MM.1S (cell line): Measurements from ENCODE around the gene DTHD1.

ENCODE experiments used
- DNase-seq: peaks from one replicate; pipeline ENCODE4 v3.0.0-alpha.2; 2015
- H2AFZ ChIP-seq: fragments of 300-600 bp; sonication (generic); 2 replicates; pipeline ENCODE4 v1.6.0; 2016; ENCODE audit warnings: antibody characterized with exemption, low read length
- H3F3A ChIP-seq: fragments of 300-600 bp; sonication (generic); 2 replicates; pipeline ENCODE4 v1.6.1; 2016; ENCODE audit warnings: mild to moderate bottlenecking, antibody characterized with exemption, low read length, moderate library complexity, mixed read lengths; ENCODE audit not compliant: insufficient read depth
- H3K27ac ChIP-seq: fragments of 300-600 bp; sonication (generic); 2 replicates; pipeline ENCODE4 v1.5.1; 2016; ENCODE audit warnings: mild to moderate bottlenecking, low read length
- H3K27me3 ChIP-seq: fragments of 300-600 bp; sonication (generic); replicated peaks from 2 replicates; pipeline ENCODE4 v1.6.0; 2016; ENCODE audit warnings: low read length; ENCODE audit not compliant: insufficient read depth
- H3K36me3 ChIP-seq: fragments of 300-600 bp; sonication (generic); replicated peaks from 2 replicates; pipeline ENCODE4 v1.6.1; 2016; ENCODE audit warnings: mild to moderate bottlenecking, low read length, mixed read lengths; ENCODE audit not compliant: insufficient read depth
- H3K4me1 ChIP-seq: fragments of 300-600 bp; sonication (generic); 2 replicates; pipeline ENCODE4 v1.6.1; 2016; ENCODE audit warnings: low read length, mixed read lengths
- H3K4me2 ChIP-seq: fragments of 300-600 bp; sonication (generic); 2 replicates; pipeline ENCODE4 v1.6.0; 2016; ENCODE audit warnings: low read depth, low read length
- H3K4me3 ChIP-seq: fragments of 300-600 bp; sonication (generic); 2 replicates; pipeline ENCODE4 v1.5.1; 2016; ENCODE audit warnings: low read length, mixed read lengths
- H3K79me2 ChIP-seq: fragments of 300-600 bp; sonication (generic); 2 replicates; pipeline ENCODE4 v1.6.1; 2016; ENCODE audit warnings: mixed run types, low read length, mixed read lengths
- H3K9ac ChIP-seq: fragments of 300-600 bp; sonication (generic); 2 replicates; pipeline ENCODE4 v1.6.1; 2016; ENCODE audit warnings: low read length, mixed read lengths
- H3K9me2 ChIP-seq: fragments of 300-600 bp; sonication (generic); replicated peaks from 2 replicates; pipeline ENCODE4 v1.6.1; 2016; ENCODE audit warnings: mild to moderate bottlenecking, low read length, mixed read lengths; ENCODE audit not compliant: insufficient read depth
- H3K9me3 ChIP-seq: fragments of 300-600 bp; sonication (generic); replicated peaks from 2 replicates; pipeline ENCODE4 v1.6.1; 2016; ENCODE audit warnings: mild to moderate bottlenecking, low read length, mixed read lengths; ENCODE audit not compliant: insufficient read depth
- H4K20me1 ChIP-seq: fragments of 300-600 bp; sonication (generic); 2 replicates; pipeline ENCODE4 v1.6.1; 2016; ENCODE audit warnings: mild to moderate bottlenecking, low read length, moderate library complexity, mixed read lengths; ENCODE audit not compliant: insufficient read depth
- EZH2 ChIP-seq: fragments of 300-600 bp; sonication (generic); optimal IDR thresholded peaks from 2 replicates; pipeline ENCODE3; 2017; ENCODE audit warnings: low read depth, mild to moderate bottlenecking, antibody characterized with exemption, low read length, mixed read lengths
- EZH2phosphoT487 ChIP-seq: fragments of 300-600 bp; sonication (generic); IDR thresholded peaks from 2 replicates; pipeline ENCODE4 v1.6.1; 2018; ENCODE audit warnings: antibody characterized with exemption, low read length
- TF ChIP-seq, protein P1 (sequence below): fragments of 300-600 bp; sonication (generic); IDR thresholded peaks from 2 replicates; pipeline ENCODE4 v1.5.1; 2016; ENCODE audit warnings: antibody characterized with exemption, low read length, mixed read lengths

Gene DTHD1

DNA sequence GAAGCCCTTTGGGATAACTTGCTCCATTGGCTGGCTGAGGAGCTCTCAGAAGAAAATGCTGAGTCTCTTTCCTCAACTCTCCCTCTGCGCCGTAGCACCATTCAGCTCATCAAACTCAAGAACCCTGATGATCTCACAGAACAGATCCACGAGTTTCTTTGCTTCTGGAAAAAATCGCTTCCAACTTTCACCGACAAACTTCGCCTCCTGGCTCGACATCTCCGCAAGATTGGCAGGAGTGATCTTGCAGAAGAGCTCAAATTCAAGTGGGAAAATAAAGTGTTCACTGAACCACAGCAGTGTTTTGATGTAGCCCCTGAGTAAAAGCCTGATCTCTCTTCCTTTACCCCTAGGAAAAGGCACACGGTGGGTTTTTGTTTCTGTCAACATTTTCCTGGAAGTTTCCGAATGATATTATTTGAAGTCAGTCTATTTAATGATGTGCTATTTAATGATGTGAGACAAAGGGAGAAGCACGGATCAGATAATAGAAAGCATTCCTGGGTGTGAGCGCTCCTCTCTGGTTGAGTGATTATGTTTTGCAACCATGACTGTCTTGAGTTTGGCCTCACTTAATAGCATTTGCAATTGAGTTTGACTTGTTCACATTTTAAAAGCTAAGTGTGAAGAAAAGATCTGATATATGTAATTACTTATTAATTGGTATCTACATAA lies 62.2 kb downstream of the DTHD1 start:
- Histone ChIP-seq H2AFZ (no peak overlapping the region), H3K4me1 (no peaks in the 10 kb centered on the region), H3K79me2 (no peaks in the 10 kb centered on the region), H3K4me2 (no peak overlapping the region), H3K9ac (no peak overlapping the region), H3K36me3 (no peaks in the 10 kb centered on the region), H3K4me3 (no peak overlapping the region), H3K9me3 (no peaks in the 10 kb centered on the region), H4K20me1 (no peaks in the 10 kb centered on the region), H3K27ac (no peak overlapping the region), H3K27me3 (no peaks in the 10 kb centered on the region), H3K9me2 (no peaks in the 10 kb centered on the region), H3F3A (no peaks in the 10 kb centered on the region)
- TF ChIP-seq, protein P1, sequence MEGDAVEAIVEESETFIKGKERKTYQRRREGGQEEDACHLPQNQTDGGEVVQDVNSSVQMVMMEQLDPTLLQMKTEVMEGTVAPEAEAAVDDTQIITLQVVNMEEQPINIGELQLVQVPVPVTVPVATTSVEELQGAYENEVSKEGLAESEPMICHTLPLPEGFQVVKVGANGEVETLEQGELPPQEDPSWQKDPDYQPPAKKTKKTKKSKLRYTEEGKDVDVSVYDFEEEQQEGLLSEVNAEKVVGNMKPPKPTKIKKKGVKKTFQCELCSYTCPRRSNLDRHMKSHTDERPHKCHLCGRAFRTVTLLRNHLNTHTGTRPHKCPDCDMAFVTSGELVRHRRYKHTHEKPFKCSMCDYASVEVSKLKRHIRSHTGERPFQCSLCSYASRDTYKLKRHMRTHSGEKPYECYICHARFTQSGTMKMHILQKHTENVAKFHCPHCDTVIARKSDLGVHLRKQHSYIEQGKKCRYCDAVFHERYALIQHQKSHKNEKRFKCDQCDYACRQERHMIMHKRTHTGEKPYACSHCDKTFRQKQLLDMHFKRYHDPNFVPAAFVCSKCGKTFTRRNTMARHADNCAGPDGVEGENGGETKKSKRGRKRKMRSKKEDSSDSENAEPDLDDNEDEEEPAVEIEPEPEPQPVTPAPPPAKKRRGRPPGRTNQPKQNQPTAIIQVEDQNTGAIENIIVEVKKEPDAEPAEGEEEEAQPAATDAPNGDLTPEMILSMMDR, result no peak
- no peak for TF ChIP-seq EZH2
- TF ChIP-seq EZH2phosphoT487, result no peak
- DNase-seq, result no peak

DNA sequence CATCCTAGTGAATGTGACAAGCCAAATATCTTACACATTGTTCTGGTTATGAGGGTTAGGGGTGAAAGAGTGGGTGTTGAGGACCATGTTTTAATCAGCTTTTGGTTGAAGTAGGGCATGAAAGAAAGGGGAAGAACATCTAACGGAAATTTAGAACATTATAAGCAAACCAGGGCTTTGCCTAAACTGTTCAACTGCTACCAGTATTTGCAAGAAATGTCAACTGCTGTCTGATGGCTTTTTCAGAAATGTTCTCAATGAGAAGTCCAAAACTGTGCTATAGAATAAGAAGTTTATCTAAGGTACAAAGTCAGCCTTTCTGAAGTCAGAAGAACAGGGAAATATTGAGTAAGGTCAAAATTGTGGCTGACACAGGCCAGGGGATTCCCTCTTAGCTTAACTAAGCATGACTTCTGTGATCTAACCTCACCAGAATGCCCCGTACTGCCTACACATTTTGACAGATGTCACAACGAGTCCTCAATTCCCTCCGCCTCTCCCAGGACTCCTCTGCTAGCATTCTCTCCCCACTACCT lies 67.1 kb downstream of the DTHD1 start:
- H3K9me3 ChIP-seq, result no peaks in the 10 kb centered on the region
- no peak overlapping the region for H3K9ac ChIP-seq
- no peaks in the 10 kb centered on the region for H4K20me1 ChIP-seq
- no peaks in the 10 kb centered on the region for H3K4me1 ChIP-seq
- H3K27ac ChIP-seq, result no peak overlapping the region
- no peaks in the 10 kb centered on the region for H3K79me2 ChIP-seq
- no peak overlapping the region for H3K4me2 ChIP-seq
- H2AFZ ChIP-seq, result no peak overlapping the region
- no peak for DNase-seq
- H3K9me2 ChIP-seq, result no peaks in the 10 kb centered on the region
- H3K36me3 ChIP-seq, result no peaks in the 10 kb centered on the region
- no peaks in the 10 kb centered on the region for H3F3A ChIP-seq
- H3K27me3 ChIP-seq, result no peaks in the 10 kb centered on the region
- TF ChIP-seq EZH2 (no peak), EZH2phosphoT487 (no peak)
- TF ChIP-seq, protein P1, result no peak
- H3K4me3 ChIP-seq, result no peak overlapping the region

DNA sequence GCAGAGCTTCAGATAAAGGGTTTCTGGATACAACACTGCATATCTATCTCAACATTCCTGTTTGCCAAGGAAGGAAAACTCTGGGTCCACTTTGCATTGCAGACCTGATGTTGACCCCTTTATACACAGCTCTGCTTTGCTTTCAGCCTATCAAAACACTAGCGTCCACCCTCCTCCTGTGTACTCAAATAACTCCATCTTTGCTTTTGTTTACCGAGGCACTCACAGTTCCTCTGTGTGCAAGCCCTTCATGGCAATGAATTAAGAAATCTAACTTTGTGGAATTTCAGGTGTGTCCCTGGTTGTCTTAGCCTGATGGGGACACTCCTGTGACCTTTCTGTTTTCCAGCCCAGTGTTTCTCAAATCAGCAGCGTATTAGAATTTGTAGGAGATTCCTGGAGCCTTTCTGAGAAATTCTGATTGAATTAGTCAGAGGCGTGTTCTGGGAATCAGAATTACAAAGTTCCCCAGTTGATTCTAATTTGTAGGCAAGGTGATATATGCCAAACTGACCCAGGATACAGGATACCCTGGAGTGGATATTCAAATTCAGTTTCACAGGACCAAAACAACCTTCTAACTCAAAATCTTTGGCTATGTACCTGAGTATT lies 68.6 kb downstream of the DTHD1 start:
- Histone ChIP-seq H2AFZ (no peak overlapping the region), H3K9me2 (no peaks in the 10 kb centered on the region), H3K79me2 (no peaks in the 10 kb centered on the region), H3K9ac (no peak overlapping the region), H3K27me3 (no peaks in the 10 kb centered on the region), H3K27ac (no peak overlapping the region), H3K9me3 (no peaks in the 10 kb centered on the region), H3F3A (no peaks in the 10 kb centered on the region), H4K20me1 (no peaks in the 10 kb centered on the region), H3K4me1 (no peaks in the 10 kb centered on the region), H3K4me2 (no peak overlapping the region), H3K36me3 (no peaks in the 10 kb centered on the region), H3K4me3 (no peak overlapping the region)
- no peak for TF ChIP-seq EZH2
- TF ChIP-seq, protein P1, result no peak
- TF ChIP-seq EZH2phosphoT487, result no peak
- DNase-seq, result no peak
